Renal pelvis (tissue), 12 donors: ENCODE results near the gene KRTAP6-1. TPM values are rescaled to one million over a fixed set of nuclear protein-coding genes. Genes with fewer than 3 reads are reported as not detected.

Experiments
- DNase-seq: peaks from one replicate; pipeline ENCODE4 v3.0.0-alpha.2; 2013
- long read RNA-seq, 16 experiments: transcript quantifications; one replicate each; lab custom pipeline, GENCODE V29; 2026
- polyA plus RNA-seq, 3 donors: library from polyadenylated mRNA; unstranded; fragments of 120-200 nt; gene quantifications; one replicate each; pipeline ENCODE4 v1.2.1, GENCODE V29; 2013; ENCODE audit not compliant: insufficient read length in 3 of 3

The KRTAP6-1 gene, protein sequence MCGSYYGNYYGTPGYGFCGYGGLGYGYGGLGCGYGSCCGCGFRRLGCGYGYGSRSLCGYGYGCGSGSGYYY
- not detected for polyA plus RNA-seq
- long read RNA-seq, donor 1, result 0 reads
- long read RNA-seq, donor 2, result 0 reads
- long read RNA-seq, donor 3, result 0 reads
- long read RNA-seq, donor 4, result 0 reads
- long read RNA-seq, donor 5, result 0 reads
- long read RNA-seq, donor 6, result 0 reads
- long read RNA-seq, donor 7, result 0 reads
- long read RNA-seq, donor 8, result 0 reads
- long read RNA-seq, donor 9, result 0 reads
- long read RNA-seq, donor 10, result 0 reads
- long read RNA-seq, donor 11, result 0 reads
- long read RNA-seq, donor 12, result 0 reads
- long read RNA-seq, donor 13, result 0 reads
- long read RNA-seq, donor 14, result 0 reads
- long read RNA-seq, donor 15, result 0 reads
- long read RNA-seq, donor 16, result 0 reads

DNA sequence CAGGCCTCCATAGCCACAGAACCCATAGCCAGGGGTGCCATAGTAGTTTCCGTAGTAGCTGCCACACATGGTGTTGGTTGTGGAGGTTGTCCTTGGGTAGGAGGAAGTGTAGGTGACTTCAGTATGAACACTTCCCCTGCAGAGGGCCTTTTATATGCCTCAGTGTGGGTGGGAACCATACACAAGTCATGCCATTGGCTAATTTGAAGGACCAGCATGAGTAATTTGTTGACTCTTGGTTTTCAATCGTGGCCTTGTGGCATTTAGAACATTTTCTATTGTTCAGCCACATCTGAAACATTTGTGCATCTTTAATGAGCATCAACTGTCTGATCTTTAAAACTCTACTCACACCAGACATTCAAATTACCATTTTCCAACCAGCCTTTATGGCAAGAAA, at the start of gene KRTAP6-1:
KRTAP6-1 (minus strand) TSS at position 95 of the 400 bp plus-strand sequence; CDS start at position 69, 26 bp downstream.
- DNase-seq, result no peak

DNA sequence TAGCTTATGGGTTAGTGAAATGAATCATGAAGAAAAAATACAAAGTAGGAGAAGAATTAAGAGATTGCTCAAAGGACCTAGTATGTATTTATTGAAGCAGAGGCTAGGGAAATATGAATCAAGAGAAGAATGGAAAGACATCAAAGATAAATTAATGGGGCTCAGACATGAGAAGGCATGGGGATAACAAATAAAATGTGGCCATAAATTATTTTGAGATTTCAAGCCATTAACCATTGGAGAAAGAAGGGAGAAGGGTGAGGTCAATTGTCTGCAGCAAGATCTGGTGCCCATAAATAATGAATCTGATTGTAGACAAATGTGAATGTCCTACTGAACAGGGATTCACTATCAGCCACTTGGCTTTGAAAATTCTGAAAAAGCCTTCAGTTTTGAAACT, 39.2 kb upstream of the KRTAP6-1 start:
- no peak for DNase-seq

DNA sequence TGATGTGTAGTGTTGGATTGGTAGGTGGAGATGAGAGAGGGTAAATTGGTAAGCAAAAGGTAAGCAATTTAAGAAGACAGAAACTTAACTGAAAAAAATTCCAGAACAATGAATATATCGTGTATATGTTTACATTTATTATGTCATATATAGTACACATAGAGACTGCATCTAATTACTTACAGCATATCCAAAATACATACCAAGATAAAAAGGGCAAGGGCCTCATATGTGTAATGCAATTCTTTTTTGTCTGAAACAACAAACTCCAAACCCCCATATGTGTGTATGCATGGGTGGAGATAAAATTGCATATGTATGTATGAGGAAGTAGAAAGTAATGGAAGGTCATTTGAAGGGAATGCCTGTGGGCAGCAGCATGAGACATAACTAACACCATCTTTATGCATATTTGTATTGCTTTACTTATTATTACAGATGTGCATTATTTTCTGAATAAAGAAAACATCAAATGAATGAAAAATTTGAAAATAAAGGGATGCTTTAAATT, 33.2 kb upstream of the KRTAP6-1 start:
- DNase-seq, result no peak

DNA sequence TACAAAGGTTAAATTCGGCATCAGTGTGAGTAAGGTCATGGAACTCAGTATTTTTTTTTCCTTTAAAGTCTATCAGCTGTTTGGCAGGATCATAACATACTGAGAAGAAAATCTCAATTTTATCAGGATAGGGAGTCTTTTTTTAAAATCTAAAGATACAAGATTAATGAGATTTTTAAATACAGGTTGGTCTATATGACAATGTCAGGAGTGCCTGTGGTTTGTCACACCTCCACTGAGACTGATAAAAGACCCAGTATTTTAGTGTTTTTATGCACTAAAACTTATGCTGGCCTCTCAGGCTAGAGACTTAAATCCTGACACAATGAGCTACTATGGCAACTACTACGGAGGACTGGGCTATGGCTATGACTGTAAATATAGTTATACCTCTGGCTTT, 28.8 kb upstream of the KRTAP6-1 start, which contains the start of gene KRTAP20-3:
KRTAP20-3 (plus strand) TSS at position 301 of the 400 bp plus-strand sequence.
- DNase-seq, result no peak

DNA sequence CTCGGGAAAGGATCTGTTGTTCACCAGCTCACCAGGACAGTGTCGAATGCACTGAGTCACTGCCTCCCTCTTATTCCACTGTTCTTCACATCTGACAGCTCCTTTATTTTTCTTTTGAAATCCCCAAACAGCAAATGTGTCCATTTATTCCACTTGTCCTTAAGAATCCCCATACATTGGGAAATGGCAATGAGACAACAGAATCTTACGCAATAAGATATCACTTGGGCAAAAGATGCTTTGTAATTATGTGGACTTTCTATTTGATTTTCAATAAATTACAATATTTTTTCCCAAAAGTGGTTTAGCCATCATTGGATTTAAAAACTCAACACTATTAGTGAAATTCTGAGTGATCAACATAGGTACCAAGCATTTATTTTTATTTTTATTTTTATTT, 25.0 kb upstream of the KRTAP6-1 start:
- DNase-seq, result no peak

DNA sequence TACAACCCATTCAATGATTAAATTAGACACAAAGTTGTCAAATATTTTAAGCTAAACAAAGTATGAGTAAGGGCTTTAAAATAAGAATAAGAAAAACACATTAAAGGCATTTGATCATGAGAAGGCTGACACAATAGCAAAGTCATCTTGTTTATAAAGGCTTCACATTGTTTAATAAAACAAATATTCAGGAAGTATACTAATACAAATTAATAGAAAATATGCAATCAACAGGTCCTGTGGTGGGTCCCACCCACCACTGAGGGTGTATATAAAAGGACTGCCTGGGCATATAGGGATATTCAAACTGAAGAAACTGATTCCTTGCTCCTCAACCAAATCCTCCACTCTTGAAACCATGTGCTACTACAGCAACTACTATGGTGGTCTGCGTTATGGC, 21.2 kb upstream of the KRTAP6-1 start, which contains the start of gene KRTAP20-2:
KRTAP20-2 (plus strand) TSS at position 301 of the 400 bp plus-strand sequence; CDS start at position 359, 58 bp downstream.
- DNase-seq, result no peak

DNA sequence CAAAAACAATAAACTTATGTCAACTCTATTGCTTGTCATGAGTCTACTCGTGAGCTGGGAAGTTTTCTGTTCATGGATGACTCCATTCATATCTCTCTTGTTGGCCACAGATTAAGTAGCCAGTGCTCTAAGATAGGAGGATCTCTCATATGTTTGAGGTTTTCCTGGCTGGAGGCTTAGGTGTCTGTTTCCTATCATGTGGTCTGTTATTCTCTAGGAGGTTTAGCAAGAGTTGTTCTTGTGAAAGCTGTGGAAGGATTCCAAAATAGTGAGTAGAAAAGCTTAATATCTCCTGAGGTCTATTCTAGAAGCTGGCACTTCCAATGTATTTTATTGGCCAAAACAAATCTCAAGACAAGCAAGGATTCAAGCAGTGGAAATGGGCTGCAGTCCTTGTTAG, 15.5 kb upstream of the KRTAP6-1 start:
- no peak for DNase-seq

DNA sequence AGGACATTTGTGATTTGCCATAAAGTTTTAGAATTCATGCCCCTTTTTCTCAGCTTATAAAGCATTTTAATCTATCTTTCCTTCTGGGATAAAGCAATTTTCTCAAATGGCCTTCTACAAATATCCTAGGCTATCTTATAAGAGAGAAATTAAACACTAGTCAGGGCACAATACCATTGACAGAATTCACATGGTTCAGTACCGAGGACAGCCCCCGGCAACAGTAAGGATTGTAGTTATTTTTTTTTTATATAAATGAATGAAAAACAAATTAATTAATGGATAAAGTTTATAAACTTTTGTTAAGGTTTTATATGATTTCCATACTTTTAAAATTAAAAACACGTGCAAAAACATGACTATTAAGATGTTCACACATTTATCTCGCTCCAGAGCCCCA, 14.4 kb upstream of the KRTAP6-1 start:
- DNase-seq, result no peak

DNA sequence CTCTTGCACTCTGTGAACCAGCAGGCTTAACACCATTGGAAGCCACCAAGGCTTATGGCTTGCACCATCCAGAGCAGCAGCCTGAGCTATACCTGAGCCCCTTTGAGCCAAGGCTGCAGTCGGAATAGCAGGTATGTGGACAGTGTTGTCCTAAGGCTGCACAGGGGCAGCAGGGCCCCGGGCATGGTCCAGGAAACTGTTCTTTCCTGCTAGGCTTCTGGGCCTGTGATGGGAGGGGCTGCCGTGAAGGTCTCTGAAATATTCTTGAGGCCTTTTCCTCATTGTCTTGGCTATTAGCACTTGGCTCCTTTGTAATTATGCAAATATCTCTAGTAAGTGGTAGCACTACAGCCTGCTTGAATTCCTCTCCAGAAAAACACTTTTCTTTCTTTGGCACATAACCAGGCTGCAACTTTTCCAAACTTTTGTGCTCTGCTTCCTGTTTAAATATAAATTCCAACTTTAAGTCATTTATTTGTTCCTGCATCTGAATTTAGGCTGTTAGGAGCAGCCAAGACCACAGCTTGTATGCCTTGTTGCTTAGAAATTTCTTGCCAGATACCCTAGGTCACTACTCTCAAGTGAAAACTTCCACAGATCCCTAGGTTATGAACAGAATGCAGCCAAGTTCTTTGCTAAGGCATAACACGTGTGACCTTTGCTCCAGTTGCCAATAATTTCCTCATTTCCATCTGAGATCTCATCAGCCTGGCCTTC, 11.9 kb upstream of the KRTAP6-1 start:
- DNase-seq, result no peak

DNA sequence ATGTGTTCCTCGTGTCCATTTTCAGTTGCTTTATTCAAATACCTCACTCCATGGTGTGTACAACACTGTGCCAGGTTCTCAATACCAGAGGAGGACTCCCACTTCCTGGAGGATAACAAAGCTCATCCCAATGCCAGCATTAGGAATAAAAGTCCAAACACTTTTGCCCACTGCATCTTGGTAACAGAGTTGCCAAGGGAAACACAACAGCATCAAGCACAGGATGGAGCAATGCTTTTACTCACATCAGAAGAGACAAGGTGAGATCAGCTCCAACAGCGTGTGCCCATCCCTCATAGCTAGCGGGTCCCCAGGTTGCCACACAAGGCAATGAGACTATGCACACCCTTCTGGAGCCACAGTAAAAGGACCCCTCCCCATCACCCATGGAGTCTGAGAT, 9.6 kb upstream of the KRTAP6-1 start:
- DNase-seq, result no peak

DNA sequence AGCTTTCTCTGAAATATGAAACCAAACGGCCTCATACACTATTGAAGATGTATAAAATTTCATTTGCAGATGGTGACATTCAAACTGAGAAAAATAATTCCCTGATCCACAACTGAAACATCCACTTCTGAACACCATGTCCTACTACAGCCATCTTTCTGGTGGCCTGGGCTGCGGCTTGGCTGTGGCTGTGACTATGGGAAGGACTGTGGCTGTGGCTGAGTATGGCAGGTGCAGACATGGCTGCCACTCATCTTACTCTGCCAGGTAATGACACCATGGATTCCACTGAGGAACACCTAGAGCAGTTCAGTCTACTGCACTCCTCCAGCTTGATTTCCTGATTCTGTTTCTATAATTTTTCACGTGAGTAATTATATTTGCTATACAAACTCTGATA, 6.8 kb upstream of the KRTAP6-1 start, which contains the start of gene KRTAP20-4:
KRTAP20-4 (plus strand) TSS at position 106 of the 400 bp plus-strand sequence.
- no peak for DNase-seq

DNA sequence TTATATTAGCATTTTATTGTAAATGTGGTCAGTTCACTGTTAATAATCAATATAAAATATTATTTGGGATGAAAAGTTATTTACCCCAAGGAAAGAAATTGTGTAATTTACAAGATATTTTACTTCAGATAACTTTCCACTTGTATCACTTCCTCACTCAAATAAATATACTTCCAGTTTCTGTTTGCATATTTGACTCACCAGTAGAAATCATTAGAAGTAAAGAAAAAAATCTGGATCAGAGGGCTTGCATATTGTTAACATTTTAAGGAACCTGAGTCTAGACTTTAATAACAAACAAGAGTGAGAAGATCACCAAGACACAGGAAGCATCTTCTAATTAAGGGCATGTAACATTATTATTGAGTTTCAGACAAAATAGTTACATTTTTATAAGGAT, 6.3 kb upstream of the KRTAP6-1 start:
- DNase-seq, result no peak

DNA sequence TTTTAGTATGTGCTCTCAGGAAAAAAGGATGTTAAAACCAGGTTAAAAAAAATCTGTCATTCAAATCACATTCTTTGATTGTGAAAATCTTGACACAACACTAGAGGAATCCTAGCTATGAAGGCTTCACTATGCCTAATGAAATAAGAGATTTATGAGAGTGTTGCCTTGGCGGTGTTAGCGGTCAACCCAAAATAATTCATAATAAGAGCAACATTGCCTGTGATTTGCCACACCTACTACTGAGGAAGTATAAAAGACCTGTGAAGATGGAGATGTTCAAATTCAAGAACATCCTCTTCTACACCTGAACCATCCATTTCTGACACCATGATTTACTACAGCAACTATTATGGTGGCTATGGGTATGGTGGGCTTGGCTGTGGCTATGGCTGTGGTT, 2.4 kb upstream of the KRTAP6-1 start, which contains the start of gene KRTAP20-1:
KRTAP20-1 (plus strand) TSS at position 301 of the 400 bp plus-strand sequence; CDS start at position 331, 30 bp downstream.
- DNase-seq, result no peak

DNA sequence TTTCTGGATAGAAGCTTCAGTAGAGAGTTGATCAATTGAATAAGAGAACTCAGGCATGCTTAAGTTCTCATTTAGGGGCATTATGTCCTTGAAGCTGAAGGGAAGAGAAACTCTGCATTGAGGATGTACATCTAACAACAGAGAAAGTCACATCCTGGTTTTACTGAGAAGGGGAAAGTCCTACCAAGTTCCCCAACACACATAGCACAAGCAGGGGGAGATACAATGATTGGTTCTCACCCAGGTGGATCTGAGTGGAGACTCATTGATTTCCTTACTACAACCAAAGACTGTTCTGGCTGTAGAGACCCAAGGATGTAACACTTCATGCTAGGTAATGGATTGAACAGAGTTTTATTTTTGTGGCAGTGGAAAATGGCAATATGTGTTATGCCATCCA, 1.5 kb upstream of the KRTAP6-1 start:
- DNase-seq, result no peak

DNA sequence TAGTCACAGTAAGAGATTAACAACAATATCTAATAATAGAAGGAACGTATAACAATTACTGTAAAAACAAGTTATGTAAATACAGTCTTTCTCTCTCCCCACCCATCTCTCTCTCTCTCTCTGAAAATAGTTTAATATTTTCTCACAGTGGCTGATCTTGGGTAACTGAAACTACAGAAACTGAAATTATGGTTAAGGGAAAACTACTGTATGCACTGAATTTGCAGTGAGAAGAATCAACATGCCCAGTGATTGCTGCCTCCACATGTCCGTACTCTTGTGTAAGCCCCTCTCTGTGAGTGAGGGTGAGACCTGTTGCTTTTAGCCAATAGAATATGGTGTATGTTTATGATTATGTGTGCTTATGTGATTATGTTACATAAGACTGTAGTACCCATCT, 1.6 kb downstream of the KRTAP6-1 start:
- DNase-seq, result no peak

DNA sequence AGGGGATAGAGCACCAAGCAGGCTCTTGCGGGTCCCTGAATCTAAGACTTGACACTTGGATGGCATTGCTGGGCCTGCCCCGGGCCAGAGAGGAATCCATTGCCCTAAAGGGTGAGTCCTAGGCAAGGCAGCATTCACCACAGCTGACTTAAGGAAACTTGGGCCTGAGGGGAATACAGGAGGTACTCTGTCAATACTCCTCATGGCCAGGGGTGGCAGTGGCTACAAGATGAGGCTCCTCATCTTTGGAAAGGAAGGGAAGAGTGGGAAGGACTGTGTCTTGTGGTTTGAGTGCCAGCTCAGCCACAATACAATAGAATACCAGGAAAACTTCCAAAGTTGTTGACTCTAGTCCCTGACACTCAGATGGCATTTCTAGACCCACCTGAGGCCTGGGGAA, 7.8 kb downstream of the KRTAP6-1 start:
- DNase-seq, result no peak

DNA sequence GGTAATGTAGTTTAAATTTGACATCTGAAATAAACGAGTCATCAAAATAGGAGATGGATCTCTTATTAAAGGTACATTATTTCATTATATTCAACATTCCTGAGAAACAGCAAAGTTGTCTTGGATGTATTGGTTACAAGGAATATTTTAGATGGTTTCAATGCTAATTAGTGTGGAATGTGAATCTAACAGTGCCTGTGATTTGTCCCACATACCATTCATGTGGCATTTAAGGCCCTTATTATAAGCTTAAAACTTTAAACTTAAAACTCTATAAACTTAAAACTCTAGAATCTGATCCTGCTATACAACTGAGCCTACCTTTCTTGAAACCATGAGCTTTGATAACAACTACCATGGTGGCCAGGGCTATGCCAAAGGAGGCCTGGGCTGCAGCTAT, 12.9 kb downstream of the KRTAP6-1 start, which contains the start of gene KRTAP22-1:
KRTAP22-1 (plus strand) TSS at position 301 of the 400 bp plus-strand sequence.
- DNase-seq, result no peak

DNA sequence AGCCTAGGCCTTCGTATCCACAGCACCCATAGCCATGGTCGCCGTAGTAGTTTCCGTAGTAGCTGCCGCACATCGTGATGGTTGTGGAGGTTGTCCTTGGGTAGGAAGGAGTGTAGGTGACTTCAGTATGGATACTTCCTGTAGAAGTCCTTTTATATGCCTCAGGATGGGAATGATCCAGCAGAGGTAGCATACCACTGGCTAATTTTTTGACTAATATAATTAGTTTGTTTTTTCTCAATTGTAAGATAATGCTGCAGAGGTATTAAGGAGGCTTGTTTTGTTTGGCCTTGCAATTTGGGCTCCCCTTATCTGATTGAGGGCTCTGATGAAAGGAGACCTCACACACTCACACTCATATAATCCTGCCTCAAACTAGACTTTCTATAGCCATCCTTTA, 14.9 kb downstream of the KRTAP6-1 start, which contains the start of gene KRTAP6-2:
KRTAP6-2 (minus strand) TSS at position 101 of the 400 bp plus-strand sequence; CDS start at position 73, 28 bp downstream.
- DNase-seq, result no peak

DNA sequence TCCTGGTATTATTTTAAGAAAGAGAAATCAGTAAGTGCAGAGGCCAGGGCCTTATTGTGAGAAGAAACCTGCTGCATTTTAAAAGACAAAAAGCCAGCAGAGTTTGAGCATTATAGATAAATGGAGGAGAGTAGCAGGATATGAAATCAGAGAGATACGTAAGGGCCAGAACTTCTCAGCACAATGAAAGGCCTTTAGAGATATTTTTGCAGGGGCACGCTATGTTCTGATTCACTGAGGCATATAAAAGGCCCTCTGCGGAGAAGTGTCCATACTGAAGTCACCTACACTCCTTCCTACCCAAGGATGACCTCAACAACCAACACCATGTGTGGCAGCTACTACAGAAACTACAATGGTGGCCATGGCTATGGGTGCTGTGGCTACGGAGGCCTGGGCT, 21.6 kb downstream of the KRTAP6-1 start, which contains the start of gene KRTAP6-3:
KRTAP6-3 (plus strand) TSS at position 301 of the 400 bp plus-strand sequence; CDS start at position 307, 6 bp downstream.
- DNase-seq, result no peak

DNA sequence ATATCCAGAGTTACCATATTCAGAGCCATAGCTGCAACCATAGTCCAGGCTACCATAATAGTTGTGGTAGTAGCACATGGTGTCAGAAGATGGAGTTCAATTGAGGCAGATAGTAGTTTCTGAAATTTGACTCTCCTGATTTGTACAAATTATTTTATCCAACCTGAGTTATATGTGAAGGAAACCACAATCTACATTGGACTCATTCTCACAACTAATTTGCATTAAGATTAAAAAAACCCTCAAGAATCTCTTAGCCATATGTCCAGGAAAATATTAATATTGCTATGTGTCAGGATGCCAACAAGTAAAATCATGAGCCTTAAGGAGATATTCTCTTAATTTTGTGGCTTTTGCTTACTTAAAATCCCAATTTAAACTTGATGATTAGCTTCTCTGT, 23.4 kb downstream of the KRTAP6-1 start, which contains the start of gene KRTAP22-2:
KRTAP22-2 (minus strand) TSS at position 101 of the 400 bp plus-strand sequence.
- DNase-seq, result no peak

DNA sequence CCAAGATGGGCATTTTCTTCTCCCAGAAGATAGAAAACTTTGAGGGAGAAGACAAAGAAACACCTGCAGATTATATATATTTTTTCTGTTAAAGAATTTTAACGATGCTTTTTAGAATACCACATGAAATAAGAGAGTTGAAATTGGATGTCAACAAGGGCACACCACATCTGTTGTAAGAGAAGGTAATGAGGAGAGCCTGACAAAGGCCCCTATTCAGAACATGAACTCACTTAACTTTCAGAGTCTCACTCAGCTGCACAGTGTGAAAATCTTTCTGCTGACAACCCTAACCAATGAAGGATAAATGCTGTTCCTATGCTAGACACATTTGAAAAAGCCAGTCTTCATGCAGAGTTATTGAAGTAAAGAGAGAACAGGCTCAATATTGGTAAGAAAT, 30.9 kb downstream of the KRTAP6-1 start:
- DNase-seq, result no peak

DNA sequence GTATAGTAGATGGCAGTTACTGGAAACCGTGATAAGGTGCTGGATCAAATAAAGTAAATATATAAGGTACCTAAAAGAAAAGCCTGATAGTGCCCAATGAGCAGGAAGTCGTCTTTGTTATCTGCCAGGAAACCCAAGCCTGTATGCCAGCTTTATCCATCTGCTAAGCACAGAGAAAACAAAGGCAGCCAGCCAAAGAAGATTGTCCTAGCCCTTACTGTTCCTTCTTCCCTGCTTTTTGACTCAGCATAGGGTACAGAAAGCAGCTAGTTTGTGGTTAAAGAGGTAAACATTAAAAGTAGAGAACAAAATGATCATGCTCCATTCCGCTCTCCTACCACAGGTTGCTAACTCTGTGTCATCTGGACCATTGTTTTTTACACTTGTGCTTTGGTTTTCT, 33.6 kb downstream of the KRTAP6-1 start:
- DNase-seq, result no peak
